Measurements from ENCODE around the gene OR1F1. TPM values are rescaled to one million over a fixed set of nuclear protein-coding genes. Genes with fewer than 3 reads are reported as not detected.

OR1F1 gene
- total RNA-seq, 1 experiment from 2014 or later, result 0.36 TPM

GRCh38 chr16:3249020-3249419, 61.0 kb downstream of the OR1F1 start:
- no peak for DNase-seq (ENCODE audit: low read depth)

DNA sequence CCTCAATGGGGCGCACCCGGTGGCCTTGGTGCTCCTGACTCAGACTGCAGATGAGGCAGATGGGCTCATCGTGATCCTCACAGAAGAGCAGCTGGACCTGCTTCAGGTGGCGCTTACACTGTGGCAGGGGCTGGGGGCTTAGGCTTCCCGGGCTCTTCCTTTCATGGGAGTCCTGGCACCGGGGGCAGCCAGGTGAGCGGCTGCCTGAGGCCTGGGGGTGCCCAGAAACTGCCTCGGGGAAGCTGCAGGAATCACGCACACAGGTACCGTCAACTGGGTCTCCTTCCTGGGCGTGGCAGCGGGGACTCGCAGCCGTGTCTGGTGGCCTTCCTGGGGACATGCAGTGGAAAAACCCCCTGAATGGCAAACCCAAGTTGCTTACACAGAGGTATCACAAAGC, 61.4 kb downstream of the OR1F1 start:
- DNase-seq (ENCODE audit: low read depth), result no peak

DNA sequence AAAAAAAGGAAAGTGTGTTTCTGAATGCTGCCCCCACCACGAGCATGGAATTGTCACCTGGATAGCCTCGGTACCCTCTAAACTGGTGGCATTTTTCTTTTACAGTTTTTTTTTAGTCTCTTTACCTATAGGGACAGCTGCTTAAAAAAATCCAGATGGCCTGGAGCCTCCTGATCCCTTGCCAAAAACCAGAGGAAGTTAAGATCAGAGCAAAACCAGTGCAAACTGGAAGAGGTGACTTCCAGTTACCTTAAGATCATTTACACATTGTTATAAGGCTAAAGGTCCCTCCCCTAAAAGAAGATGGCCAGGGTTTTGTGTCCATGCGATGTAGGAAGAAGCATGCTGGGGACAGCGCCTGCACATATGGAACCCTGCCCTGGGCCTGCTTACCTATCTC, 65.0 kb downstream of the OR1F1 start:
- DNase-seq (ENCODE audit: low read depth), result no peak

- DNase-seq (ENCODE audit: low read depth), result no peak
Observed at GRCh38 chr16:3254309-3254708, 66.3 kb downstream of the OR1F1 start.

Other genes starting within 250 kb of the OR1F1 start
- gene KREMEN2, start 223.9 kb upstream of the OR1F1 start, total RNA-seq (2014; rRNA removed; shearing (Covaris generic)), result 0.24 and 0.49 TPM in 2 replicates
- 9.5 and 11.4 TPM in 2 replicates for gene PAQR4, start 218.9 kb upstream of the OR1F1 start, total RNA-seq (2014; rRNA removed; shearing (Covaris generic))
- 27.3 and 33.5 TPM in 2 replicates for gene PKMYT1, start 207.8 kb upstream of the OR1F1 start, total RNA-seq (2014; rRNA removed; shearing (Covaris generic))
- gene CLDN9, start 175.3 kb upstream of the OR1F1 start, total RNA-seq (2014; rRNA removed; shearing (Covaris generic)), result not detected in 2 replicates
- gene CLDN6, start 170.0 kb upstream of the OR1F1 start, total RNA-seq (2014; rRNA removed; shearing (Covaris generic)), result not detected in 2 replicates
- 184 and 304 TPM in 2 replicates for gene TNFRSF12A, start 167.8 kb upstream of the OR1F1 start, total RNA-seq (2014; rRNA removed; shearing (Covaris generic))
- 21.7 and 38.6 TPM in 2 replicates for gene HCFC1R1, start 164.3 kb upstream of the OR1F1 start, total RNA-seq (2014; rRNA removed; shearing (Covaris generic))
- 16.1 and 20.8 TPM in 2 replicates for gene THOC6, start 164.2 kb upstream of the OR1F1 start, total RNA-seq (2014; rRNA removed; shearing (Covaris generic))
- gene BICDL2, start 151.3 kb upstream of the OR1F1 start, total RNA-seq (2014; rRNA removed; shearing (Covaris generic)), result 0.36 and 0.68 TPM in 2 replicates
- gene MMP25, start 141.6 kb upstream of the OR1F1 start, total RNA-seq (2014; rRNA removed; shearing (Covaris generic)), result under 0.01 TPM in 1 of 2 replicates, not detected in the other
- 24.9 and 33.1 TPM in 2 replicates for gene IL32, start 122.6 kb upstream of the OR1F1 start, total RNA-seq (2014; rRNA removed; shearing (Covaris generic))
- gene ZSCAN10, start 88.9 kb upstream of the OR1F1 start, total RNA-seq (2014; rRNA removed; shearing (Covaris generic)), result not detected in 2 replicates
- gene ZNF205, start 75.6 kb upstream of the OR1F1 start, total RNA-seq (2014; rRNA removed; shearing (Covaris generic)), result 8.8 and 9.3 TPM in 2 replicates
- 1.6 and 2.0 TPM in 2 replicates for gene ZNF213, start 53.2 kb upstream of the OR1F1 start, total RNA-seq (2014; rRNA removed; shearing (Covaris generic))
- 9.8 and 14.9 TPM in 2 replicates for gene ZNF200, start 47.0 kb downstream of the OR1F1 start, total RNA-seq (2014; rRNA removed; shearing (Covaris generic))
- gene MEFV, start 68.4 kb downstream of the OR1F1 start, total RNA-seq (2014; rRNA removed; shearing (Covaris generic)), result 4.3 and 4.8 TPM in 2 replicates
- gene ZNF263, start 95.3 kb downstream of the OR1F1 start, total RNA-seq (2014; rRNA removed; shearing (Covaris generic)), result 19.8 and 28.6 TPM in 2 replicates
- gene TIGD7, start 117.2 kb downstream of the OR1F1 start, total RNA-seq (2014; rRNA removed; shearing (Covaris generic)), result 4.4 and 5.0 TPM in 2 replicates
- 15.3 and 16.0 TPM in 2 replicates for gene ZNF75A, start 117.3 kb downstream of the OR1F1 start, total RNA-seq (2014; rRNA removed; shearing (Covaris generic))
- not detected in 2 replicates for gene OR2C1, start 167.7 kb downstream of the OR1F1 start, total RNA-seq (2014; rRNA removed; shearing (Covaris generic))
- 6.7 and 8.1 TPM in 2 replicates for gene ZSCAN32, start 212.8 kb downstream of the OR1F1 start, total RNA-seq (2014; rRNA removed; shearing (Covaris generic))
- 4.9 and 7.9 TPM in 2 replicates for gene ZNF174, start 213.0 kb downstream of the OR1F1 start, total RNA-seq (2014; rRNA removed; shearing (Covaris generic))

Data from RPMI7951 (cell line).